GM19395 (cell line): ENCODE data around the gene PLCG1.
"Not testable (repeated sequence)": the region's sequence is repeated elsewhere in the genome, so short reads cannot be mapped to it uniquely, and the experiment has no call there.

Experiments used
- ATAC-seq: cut with Tn5 transposase; IDR thresholded peaks from one replicate; pipeline ENCODE4 v1.9.1; 2021; ENCODE audit warnings: mild to moderate bottlenecking, moderate library complexity; ENCODE audit not compliant: unreplicated experiment

PLCG1 gene

GRCh38 chr20:41124451-41125094 is 12.8 kb upstream of the PLCG1 start:
- ATAC-seq = no peak

DNA sequence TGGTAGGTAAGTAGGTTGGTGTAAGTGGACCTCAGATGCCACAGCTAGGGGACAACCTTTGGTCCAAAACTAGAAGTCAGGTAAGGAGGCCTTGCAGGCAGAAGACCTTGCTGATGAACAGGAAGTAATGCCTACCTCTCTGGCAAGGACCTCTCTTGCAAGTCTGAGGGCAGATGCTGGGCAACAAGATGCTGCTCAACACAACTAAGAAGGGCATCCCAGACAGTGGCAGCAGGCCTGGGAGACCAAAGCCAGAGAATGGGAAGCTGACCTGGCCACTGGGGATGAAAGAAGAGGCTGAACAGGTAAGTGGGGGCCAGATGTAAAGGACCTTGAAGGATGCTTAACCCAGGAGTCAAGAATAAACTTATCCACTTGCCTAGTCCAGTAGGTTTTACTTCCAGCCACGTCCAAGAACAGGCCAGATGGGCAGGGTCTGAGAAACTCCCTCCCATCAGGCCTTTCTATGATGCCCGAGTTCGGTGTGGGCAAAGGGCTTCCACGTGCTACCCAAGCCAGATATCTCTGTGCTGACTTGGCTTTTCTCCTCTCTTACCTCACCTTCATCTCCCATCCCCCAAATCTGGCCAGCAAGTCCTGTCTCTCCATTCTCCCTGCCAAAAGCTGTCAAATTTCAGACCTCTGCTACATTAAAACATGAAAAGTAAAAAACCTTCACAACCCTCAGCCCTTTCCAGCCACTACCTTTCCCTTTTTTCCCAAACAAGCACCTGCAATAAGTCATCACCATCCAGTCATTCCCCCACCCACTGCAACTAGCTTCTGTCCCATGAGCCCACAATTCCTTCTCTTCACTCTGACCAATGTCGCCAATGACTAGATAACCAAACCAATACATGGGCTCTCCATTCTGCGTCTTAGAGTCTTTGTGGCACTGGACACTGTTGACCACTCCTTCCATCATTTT is 11.5 kb upstream of the PLCG1 start:
- ATAC-seq = no peak

- no peak for ATAC-seq
Measured at GRCh38 chr20:41126719-41127118, 10.6 kb upstream of the PLCG1 start.

- ATAC-seq = not testable (repeated sequence)
Measured at GRCh38 chr20:41128317-41128716, 9.0 kb upstream of the PLCG1 start.

DNA sequence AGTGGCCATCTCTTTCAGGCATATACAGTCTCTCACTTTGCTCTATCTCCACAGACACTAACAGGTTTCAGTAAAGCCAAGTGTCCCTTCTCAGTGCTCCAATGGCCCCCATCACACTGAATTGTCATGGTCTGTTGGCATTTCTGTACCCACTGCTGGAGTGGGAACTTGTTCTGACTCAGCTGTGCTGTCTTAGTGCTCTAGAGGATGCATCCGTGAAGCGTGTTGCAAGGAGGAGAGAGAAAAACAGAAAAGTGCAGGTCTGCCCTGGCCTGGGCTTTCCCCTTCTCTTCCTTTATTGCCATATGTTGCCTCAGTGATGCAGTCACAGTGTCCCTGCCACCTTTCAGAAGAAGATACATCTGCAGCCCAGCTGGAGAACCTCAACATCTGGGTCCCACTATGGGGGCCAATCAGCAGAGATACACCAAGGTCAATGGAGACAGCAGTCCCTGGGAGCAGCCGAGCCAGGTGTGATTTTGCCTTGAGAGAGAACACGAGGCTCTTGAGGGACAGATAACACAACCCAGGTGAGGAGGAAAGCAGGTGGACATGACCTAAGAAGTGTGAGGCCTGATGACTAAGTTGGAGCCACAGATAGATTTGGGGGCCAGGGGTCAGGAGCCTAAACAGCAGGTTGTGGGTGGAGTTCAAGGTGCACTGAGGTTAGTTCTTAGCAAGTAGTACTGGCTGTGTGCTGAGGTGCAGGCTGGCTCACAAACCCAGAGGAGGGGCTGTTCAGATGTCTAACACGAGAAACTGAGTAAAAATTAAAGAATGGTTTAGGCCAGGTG is 5.6 kb upstream of the PLCG1 start:
- ATAC-seq = no peak

GRCh38 chr20:41132388-41132775 is 5.0 kb upstream of the PLCG1 start:
- not testable (repeated sequence) for ATAC-seq

- peak; percentile 28 for ATAC-seq
Measured at GRCh38 chr20:41133709-41134361, 3.5 kb upstream of the PLCG1 start.

DNA sequence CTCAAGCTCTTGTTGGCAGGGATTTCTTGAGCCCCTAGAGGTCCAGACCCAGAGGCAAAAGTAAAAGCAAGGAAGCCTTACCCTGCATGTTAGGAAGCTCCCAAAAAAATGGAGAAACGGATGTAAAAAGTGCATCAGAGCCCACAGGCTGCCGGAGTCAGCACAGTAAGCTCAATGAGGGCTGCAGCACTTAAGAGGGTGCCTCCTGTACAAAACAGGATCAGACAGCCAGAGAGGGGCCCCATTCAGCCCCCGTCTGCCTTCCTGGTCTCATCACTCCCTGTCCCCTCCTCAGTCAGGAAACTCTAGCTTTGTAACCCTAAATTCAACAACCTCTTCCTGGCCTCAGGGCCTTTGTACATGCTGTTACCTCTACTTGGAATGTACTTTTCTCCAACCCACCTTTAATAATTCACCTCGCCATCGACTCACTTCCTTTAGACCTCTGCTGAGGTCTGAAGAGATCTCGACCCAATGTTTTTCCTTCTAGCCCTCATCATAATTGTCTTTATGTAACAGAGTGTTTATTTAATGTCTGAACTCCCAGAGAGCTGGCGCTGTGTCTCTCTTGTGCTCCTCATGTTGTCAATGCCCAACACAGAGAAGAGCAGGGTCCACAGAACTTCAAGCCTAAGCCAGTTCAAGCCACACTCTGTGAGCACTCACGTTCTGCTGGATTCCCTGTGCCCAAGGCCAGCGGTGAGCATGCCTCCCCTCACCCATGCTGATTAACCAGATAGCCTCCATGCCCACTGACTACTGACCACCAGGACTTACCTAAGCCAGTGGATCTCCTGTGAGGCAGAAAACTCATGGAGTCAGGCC is 2.8 kb upstream of the PLCG1 start:
- ATAC-seq = no peak

DNA sequence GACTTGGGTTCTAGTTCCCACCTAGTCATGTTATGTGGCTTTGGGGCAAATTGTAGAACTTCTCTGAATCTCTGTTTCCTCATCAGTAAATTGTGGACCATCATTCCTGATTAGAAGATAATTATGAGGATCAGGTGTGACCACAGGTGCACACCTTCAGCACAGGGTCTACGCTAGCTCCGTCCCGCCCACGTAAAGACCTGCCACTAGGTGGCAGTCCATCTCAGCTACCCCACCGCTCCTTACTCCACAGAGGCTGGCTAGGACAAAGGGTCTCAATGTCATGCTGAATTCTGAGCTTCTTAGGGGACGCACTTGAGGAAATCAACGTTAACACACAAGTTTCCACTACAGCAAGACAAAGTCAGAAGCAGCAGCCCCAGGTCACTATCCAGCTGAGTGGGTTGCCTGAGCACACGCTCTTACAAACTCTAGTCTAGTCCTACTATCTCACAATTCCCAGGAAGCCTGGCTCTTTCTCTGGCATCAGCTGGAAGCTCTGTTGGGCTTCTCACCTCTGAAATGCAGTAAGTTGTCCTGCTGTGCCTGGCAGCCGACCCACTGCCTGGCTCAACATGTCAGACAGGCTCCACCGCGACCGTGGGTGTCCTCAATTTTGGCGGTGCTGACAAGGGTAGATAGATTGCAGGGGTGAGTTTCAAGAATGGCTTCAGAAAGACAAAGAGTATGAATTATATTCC is 2.0 kb upstream of the PLCG1 start:
- no peak for ATAC-seq

DNA sequence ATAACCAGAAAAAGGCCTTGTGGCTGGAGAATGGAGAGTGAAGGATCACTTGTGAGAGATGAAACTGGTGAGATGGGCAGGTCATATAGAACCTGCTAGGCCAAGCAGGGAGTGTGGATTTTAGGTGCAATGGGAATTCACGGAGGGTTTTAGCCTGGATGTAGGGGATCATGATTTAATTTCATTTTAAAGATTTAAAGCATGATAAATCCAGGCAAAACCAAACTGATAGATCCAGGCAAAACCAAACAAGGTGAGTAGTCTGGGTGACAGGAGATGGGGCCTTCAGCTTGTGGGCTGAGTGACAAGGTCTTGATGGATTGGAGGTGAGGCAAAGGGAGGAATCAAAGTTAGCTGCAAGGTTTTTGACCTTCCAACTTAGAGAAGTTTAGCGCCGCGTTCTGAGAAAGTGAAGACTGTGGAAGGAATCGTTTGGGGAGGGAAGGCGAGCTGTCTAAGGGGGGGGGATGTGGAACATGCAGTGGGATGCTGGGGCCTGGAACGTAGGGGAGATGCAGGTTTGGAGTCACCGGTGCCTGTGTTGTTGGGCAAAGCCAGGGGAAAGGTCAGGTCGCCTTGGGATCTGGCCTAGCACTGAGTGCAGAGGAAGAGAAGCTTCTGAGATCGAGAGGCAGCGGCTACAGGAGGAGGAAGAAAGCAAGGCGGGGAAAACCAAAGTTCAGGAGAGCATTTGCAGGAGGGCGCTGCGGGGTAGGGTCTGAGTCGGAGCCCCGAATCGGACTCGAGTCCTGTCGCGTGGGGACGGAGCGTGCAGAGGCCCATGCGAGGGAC is 1.3 kb upstream of the PLCG1 start:
- ATAC-seq = no peak

- peak; percentile 28 for ATAC-seq
Measured at GRCh38 chr20:41137614-41138474, 501 bp downstream of the PLCG1 start.

DNA sequence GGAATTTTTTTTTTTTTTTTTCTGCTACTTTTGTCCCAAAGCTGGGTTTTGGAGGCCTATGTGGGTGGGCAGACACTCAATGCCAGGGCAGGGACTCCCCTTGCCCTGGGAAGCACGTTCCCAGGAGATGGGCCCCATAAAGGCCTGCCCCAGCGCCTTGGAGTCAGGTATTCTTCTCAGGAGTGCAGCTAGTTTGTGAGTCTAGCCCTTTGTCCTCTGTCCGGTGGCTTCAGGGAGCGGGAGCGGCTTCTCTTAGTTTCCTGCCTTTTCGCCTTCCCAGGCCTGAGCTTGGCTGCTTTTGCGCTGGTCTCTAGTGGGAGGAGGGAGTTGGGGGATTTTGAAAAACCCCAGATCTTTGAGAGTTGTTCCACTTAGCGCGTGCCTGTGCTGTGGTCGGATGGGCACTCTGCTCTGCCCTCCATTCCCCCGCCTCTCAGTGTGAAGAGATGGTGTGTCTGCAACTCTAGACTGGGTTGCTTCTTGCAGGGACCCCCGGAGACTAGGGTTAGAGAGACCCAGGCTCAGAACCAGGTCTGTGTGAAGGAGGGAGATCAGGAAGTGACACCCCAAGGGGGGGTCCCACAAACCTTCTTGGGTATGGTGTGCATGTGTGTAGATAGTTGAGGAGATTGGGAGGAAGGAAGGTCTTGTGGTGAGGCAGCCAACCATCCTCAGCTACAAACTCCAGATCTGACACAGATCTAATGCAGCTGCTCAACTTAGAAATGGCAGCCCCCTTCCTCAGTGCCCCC is 1.3 kb downstream of the PLCG1 start:
- no peak for ATAC-seq

- no peak for ATAC-seq
Measured at GRCh38 chr20:41139227-41140093, 2.1 kb downstream of the PLCG1 start.

- ATAC-seq = no peak
Measured at GRCh38 chr20:41140226-41141133, 3.1 kb downstream of the PLCG1 start.
